Measurements from ENCODE around the gene CLRN3. TPM values are rescaled to one million over a fixed set of nuclear protein-coding genes. Genes with fewer than 3 reads are reported as not detected.

Gene CLRN3
- total and polyA plus RNA-seq, 9 donors: 0.24 TPM; not detected in 8

DNA sequence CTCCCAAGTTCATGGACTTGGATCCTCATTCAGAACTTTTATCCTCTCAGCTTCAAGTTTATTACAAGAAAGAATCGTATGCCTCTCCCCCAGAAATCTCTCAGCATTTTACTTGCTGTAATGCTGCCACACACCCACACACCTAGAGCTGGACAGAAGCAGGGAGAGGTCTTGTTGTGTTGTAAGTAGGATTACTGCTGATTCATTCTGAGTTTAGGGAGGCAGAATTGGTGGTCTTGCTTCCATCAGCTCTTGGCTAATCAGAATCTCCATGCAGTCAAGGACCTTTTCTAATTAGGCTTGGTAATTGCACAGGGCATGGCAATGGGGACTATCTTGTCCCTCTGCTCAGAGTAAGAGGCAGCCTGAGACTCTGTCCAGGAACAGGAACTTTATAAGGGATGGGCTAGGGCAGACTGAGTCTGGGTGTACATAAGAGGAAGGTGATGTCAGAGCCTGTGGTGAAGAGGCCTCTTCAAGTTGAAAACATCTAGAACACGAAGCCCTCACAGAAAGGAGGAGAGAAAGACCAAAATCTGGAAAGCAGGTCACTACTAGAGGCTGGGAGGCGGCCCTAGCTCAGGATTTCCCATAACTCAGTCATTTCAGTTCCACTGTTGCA lies 7.1 kb upstream of the CLRN3 start:
- 56 to 66% (median 57%) methylated on average over 3 of the region's 3 CpGs for WGBS, 3 donors
- TF ChIP-seq POLR2A (IDR thresholded peaks at IDR 0.05) (no peak), EP300 (IDR thresholded peaks at IDR 0.05) (no peak)
- TF ChIP-seq, protein P1, sequence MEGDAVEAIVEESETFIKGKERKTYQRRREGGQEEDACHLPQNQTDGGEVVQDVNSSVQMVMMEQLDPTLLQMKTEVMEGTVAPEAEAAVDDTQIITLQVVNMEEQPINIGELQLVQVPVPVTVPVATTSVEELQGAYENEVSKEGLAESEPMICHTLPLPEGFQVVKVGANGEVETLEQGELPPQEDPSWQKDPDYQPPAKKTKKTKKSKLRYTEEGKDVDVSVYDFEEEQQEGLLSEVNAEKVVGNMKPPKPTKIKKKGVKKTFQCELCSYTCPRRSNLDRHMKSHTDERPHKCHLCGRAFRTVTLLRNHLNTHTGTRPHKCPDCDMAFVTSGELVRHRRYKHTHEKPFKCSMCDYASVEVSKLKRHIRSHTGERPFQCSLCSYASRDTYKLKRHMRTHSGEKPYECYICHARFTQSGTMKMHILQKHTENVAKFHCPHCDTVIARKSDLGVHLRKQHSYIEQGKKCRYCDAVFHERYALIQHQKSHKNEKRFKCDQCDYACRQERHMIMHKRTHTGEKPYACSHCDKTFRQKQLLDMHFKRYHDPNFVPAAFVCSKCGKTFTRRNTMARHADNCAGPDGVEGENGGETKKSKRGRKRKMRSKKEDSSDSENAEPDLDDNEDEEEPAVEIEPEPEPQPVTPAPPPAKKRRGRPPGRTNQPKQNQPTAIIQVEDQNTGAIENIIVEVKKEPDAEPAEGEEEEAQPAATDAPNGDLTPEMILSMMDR (IDR thresholded peaks at IDR 0.05): no peak
- no peak for DNase-seq
- H3K4me3 ChIP-seq: no peak overlapping the region
- H3K9me3 ChIP-seq: no peaks in the 10 kb centered on the region
- no peaks in the 10 kb centered on the region for H3K4me1 ChIP-seq (ENCODE audit: insufficient read depth)
- no peaks in the 10 kb centered on the region for H3K36me3 ChIP-seq
- no peak overlapping the region for H3K27ac ChIP-seq
- H3K27me3 ChIP-seq: no peaks in the 10 kb centered on the region
- intact Hi-C loops (cut with DNase I): loop anchor here in 1 of 4 donors (10.0 kb wide), 1 partner anchor 175 kb away; no protein-coding TSS in a partner anchor

DNA sequence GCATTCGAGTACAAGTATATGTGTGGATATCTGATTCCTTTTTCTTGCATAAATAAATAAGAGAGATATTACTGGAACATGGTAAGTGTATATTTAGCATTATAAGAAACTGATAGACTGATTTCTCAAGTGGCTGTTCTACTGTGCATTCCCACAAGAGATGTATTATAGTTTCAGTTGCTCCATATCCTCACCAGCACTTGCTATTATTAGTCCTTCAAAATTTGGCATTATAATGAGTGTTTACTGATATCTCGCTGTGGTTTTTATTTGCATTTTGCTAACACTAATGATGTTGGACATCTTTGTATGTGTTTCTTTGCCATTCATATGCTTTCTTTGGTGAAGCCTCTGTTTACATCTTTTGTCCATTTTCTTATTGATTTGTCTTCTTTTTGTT lies 4.4 kb upstream of the CLRN3 start:
- H3K4me1 ChIP-seq (ENCODE audit: insufficient read depth): no peaks in the 10 kb centered on the region
- no peak overlapping the region for H3K27ac ChIP-seq
- H3K4me3 ChIP-seq: no peak overlapping the region
- DNase-seq: no peak
- H3K27me3 ChIP-seq: no peaks in the 10 kb centered on the region
- H3K9me3 ChIP-seq: no peaks in the 10 kb centered on the region
- TF ChIP-seq EP300 (IDR thresholded peaks at IDR 0.05): no peak
- TF ChIP-seq, protein P1 (IDR thresholded peaks at IDR 0.05): no peak
- TF ChIP-seq POLR2A (IDR thresholded peaks at IDR 0.05): no peak
- 81 to 92% (median 87%) methylated on average over 2 of the region's 2 CpGs for WGBS, 3 donors
- intact Hi-C loops (cut with DNase I): no loop called here
- H3K36me3 ChIP-seq: no peaks in the 10 kb centered on the region

DNA sequence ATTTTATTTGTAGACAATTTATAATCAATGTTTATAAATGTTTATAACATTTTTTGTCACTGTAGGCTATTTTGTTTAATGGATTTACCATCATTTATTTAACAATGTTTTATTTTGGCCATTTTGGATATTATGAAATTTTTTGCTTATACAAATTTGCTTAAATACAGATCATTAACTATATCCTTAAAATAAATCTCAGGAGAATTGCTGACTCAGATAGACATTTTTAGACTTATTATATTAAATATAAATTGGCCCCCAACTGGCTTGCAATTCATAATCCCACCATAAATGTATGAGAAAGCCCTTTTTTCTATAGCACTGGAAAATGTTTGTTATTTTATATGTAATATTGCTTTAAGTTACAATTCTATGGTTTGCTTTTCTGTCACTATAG lies 3.8 kb upstream of the CLRN3 start:
- no peak overlapping the region for H3K27ac ChIP-seq
- no peaks in the 10 kb centered on the region for H3K4me1 ChIP-seq (ENCODE audit: insufficient read depth)
- no peaks in the 10 kb centered on the region for H3K9me3 ChIP-seq
- H3K36me3 ChIP-seq: no peaks in the 10 kb centered on the region
- intact Hi-C loops (cut with DNase I): no loop called here
- TF ChIP-seq, protein P1 (IDR thresholded peaks at IDR 0.05): no peak
- TF ChIP-seq POLR2A (IDR thresholded peaks at IDR 0.05) (no peak), EP300 (IDR thresholded peaks at IDR 0.05) (no peak)
- H3K27me3 ChIP-seq: no peaks in the 10 kb centered on the region
- DNase-seq: no peak
- no peak overlapping the region for H3K4me3 ChIP-seq

DNA sequence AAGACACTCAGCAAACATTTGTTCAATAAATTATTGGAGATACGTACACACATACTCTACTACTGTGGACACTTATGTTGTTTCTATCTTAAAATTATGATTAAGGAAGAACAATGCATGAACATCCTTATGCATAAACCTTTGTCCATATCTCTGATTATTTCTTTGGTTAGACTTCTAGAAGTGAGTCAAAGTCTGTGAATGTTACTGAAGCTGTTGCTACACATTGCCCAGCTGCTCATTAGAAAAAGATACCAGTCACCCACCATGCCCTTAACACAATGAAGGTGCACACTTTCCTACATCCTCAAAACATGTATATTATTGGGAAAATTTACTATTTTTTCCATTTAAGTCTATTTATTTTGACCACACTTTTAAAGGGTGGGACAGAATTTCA lies 1.4 kb upstream of the CLRN3 start:
- Histone ChIP-seq H3K4me3 (no peak overlapping the region), H3K9me3 (no peaks in the 10 kb centered on the region), H3K36me3 (no peaks in the 10 kb centered on the region), H3K27ac (no peak overlapping the region), H3K27me3 (no peaks in the 10 kb centered on the region), H3K4me1 (ENCODE audit: insufficient read depth) (no peaks in the 10 kb centered on the region)
- TF ChIP-seq EP300 (IDR thresholded peaks at IDR 0.05): no peak
- no peak for TF ChIP-seq POLR2A (IDR thresholded peaks at IDR 0.05)
- TF ChIP-seq, protein P1 (IDR thresholded peaks at IDR 0.05): no peak
- intact Hi-C loops (cut with DNase I): no loop called here
- 92 to 96% (median 95%) methylated on average over 1 of the region's 1 CpG for WGBS, 3 donors
- DNase-seq: no peak

Measured in ovary (tissue), 9 donors.